ENCODE data around the gene MAOA.

DNA sequence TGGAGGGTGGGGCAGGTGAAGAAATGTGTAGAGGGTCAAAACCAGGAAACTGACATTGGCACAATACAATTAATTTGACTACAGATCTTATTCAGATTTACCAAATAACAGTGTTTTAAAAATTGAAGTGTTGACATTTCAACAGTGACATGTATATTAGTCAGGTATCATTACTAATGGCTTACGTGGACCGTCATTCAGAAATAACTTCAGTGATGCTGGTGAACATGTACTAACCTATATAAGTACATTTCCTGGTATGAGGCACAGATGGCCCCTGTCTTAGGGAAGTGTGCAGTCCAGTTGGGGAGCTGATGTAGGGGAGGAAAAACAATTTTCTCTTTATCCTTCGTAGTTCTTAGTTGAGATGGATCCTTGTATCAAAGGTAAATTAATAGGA, 22.3 kb upstream of the MAOA start:
- TF ChIP-seq EZH2 (IDR thresholded peaks at IDR 0.05; ENCODE audit: insufficient read depth, poor library complexity, severe bottlenecking) (no peak), EZH2phosphoT487 (IDR thresholded peaks at IDR 0.05; ENCODE audit: insufficient read depth, low read depth) (no peak)
